RWPE1 (cell line): ENCODE results near the gene DDR2.

Experiments used
- CTCF ChIA-PET: fragments of 350-600 bp; sonication (Branson Sonifier 250); formaldehyde crosslinking; extraction: SDS; loops from one replicate; lab custom pipeline; 2021; lab: Yijun Ruan, JAX
- POLR2A ChIA-PET: fragments of 400-600 bp; formaldehyde crosslinking; extraction: SDS; loops from one replicate; lab custom pipeline; 2020; ENCODE audit warnings: antibody characterized with exemption; ENCODE audit not compliant: low non-redundant PET; lab: Yijun Ruan, JAX
- DNase-seq: peaks from one replicate; pipeline ENCODE4 v3.0.0; 2012; ENCODE audit warnings: low spot score
- H3K27ac ChIP-seq: fragments of 450-650 bp; 2 replicates; pipeline ENCODE4 v1.5.1; 2017
- CTCF ChIP-seq: fragments of 450-650 bp; conservative IDR thresholded peaks from 2 replicates; pipeline ENCODE4 v1.5.1; 2017; ENCODE audit warnings: low read depth, mild to moderate bottlenecking

Gene DDR2

GRCh38 chr1:162703708-162704107, 71.4 kb downstream of the DDR2 start:
- no peak overlapping the region for H3K27ac ChIP-seq
- no peak for DNase-seq
- no peak for TF ChIP-seq CTCF
- POLR2A ChIA-PET, result no interaction called here
- CTCF ChIA-PET, result no interaction called here

GRCh38 chr1:162704673-162705424, 72.6 kb downstream of the DDR2 start:
- ChIA-PET CTCF (interaction anchor here (0.5 to 0.6 kb wide), 2 partner anchors 19 to 249 kb away, joined by 3 read pairs; no protein-coding TSS in a partner anchor), POLR2A (no interaction called here)
- TF ChIP-seq CTCF, result no peak

GRCh38 chr1:162706003-162706402, 73.7 kb downstream of the DDR2 start:
- TF ChIP-seq CTCF, result no peak
- ChIA-PET POLR2A (no interaction called here), CTCF (no interaction called here)
- no peak overlapping the region for H3K27ac ChIP-seq
- no peak for DNase-seq

More at GRCh38 chr1:162704673-162705424, 72.6 kb downstream of the DDR2 start:
- no peak overlapping the region for H3K27ac ChIP-seq
- DNase-seq, result no peak

- no peak overlapping the region for H3K27ac ChIP-seq
- TF ChIP-seq CTCF, result no peak
- POLR2A ChIA-PET, result no interaction called here
- DNase-seq, result no peak
- CTCF ChIA-PET, result no interaction called here
These were observed 74.3 kb downstream of the DDR2 start for GRCh38 chr1:162706606-162707005.

GRCh38 chr1:162708286-162708685, 76.0 kb downstream of the DDR2 start:
- DNase-seq, result no peak
- TF ChIP-seq CTCF, result no peak
- ChIA-PET CTCF (no interaction called here), POLR2A (no interaction called here)
- H3K27ac ChIP-seq, result no peak overlapping the region

GRCh38 chr1:162709132-162709860, 77.0 kb downstream of the DDR2 start:
- DNase-seq, result no peak
- TF ChIP-seq CTCF, result no peak
- ChIA-PET CTCF (interaction anchor here (0.5 kb wide), 1 partner anchor 92 kb away, joined by 3 read pairs; no protein-coding TSS in a partner anchor), POLR2A (no interaction called here)
- H3K27ac ChIP-seq, result no peak overlapping the region
